Activated CD4-positive, alpha-beta T cell treated with anti-CD3 and anti-CD28 coated beads, Interleukin-2, amount 50 U/mL, for 24 hours (primary cell): ENCODE results near the gene NOTCH4.

Experiments used
- DNase-seq, 2 donors: peaks; one replicate each; pipeline ENCODE4 v3.0.0-alpha.2; 2020; ENCODE audit warnings: low read depth in 1 of 2, low spot score in 1 of 2

Gene NOTCH4

GRCh38 chr6:32167154-32167760 is 56.6 kb downstream of the NOTCH4 start:
- DNase-seq: no peak

- no peak for DNase-seq
These were observed 57.3 kb downstream of the NOTCH4 start for GRCh38 chr6:32166411-32167061.

DNA sequence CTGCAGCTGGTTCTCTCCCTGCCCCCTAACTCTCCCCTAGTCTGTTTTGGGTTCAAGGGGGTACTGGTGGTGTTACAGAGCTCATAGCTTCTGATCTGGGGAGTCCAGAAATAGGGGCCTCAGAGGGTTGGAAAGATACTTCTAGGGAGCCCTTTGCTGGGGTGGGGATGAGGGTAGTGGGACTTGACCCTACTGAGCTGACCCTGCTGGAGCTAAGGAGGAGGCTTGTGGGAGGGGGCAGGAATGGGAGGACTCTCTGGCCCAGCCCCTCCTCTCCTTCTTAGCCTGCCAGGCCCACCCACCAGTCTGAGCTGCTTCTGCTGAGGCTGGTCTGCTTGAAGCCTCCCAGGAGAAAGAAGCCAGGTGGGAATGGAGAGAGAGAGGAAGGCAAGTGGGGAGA is 59.6 kb downstream of the NOTCH4 start, which contains the start of gene EGFL8:
TSS of gene EGFL8 (plus strand) at position 301 of the 400 bp plus-strand sequence. CDS start 1,571 bp downstream, outside the sequence.
- no peak for DNase-seq

DNA sequence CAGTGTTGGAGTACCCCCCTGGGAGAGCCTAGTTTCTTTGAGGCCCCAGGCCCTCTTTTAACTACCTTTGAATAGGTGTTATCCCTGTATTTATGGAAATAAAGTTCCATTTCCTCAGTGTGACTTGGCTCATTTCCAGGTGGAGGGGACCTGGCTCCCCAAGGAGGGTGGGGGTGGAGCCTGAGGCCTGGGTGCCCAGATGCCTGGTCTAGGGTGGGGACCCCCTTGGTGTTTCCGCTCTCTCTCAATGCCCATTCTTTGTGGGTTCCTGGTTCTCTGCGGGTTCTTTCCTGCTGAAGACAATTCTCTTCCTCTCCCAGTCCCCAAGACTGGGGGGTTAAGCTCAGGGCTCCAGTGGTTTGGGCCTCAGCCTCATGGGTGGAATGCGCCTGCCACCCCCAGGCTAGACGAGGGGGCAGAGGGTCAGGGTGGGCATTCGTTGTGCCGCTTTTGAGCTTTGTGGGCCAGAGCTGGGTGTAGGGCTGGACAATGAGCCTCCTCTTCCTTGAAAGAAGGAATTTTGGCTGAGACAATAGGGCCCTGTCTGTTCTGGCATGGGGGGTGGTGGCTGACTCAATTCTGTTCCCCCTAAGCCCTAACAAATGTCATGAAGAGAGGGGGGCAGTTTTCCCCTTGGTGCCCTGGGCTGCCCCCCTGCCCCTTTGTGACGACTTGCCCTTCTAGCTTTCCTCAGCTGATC is 60.2 kb downstream of the NOTCH4 start:
- DNase-seq: no peak

DNA sequence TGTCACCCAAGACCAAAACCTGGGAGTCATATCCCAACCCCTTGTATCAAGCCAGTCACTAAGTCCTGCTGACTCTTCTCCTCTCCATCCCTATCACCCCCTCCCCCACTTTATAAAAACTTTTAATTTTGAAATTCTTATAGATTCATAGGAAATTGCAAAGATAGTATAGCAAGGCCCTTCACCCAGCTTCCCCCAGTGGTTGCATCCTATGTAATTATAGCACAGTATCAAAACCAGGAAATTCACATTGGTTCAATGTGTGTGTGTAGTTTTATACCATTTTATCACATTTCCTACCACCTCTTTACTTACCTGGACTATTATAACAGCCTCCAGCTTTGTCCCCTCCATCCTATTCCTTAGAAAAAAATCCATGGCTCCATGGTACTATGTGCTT is 65.8 kb downstream of the NOTCH4 start:
- DNase-seq: no peak

- DNase-seq: no peak
These were observed 67.0 kb downstream of the NOTCH4 start for GRCh38 chr6:32156891-32157290.

DNA sequence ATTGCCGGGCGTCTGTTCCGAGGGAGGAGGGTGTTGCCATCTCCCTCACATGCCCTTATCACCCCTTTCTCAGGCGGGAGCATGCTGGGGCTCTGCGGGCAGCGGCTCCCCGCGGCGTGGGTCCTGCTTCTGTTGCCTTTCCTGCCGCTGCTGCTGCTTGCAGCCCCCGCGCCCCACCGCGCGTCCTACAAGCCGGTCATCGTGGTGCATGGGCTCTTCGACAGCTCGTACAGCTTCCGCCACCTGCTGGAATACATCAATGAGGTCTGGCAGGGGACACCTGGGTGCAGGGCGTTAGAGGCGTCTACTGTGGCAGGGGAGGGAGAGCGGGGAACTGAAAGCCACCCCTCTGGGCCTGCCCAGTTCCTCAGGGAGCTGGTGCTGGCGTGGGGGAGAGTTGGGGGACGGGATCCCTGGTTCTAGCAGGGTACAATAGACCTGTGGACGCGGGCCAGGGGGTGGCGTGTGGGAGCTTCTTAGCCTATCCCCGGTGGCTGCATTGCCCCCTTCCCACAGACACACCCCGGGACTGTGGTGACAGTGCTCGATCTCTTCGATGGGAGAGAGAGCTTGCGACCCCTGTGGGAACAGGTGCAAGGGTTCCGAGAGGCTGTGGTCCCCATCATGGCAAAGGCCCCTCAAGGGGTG is 69.2 kb downstream of the NOTCH4 start:
- DNase-seq: peak; percentile 37 to 41

- DNase-seq: peak; percentile 41 to 74
These were observed 70.0 kb downstream of the NOTCH4 start, which contains the start of gene PPT2 for GRCh38 chr6:32153564-32154513. Gene PPT2 (plus strand): TSS chr6:32154141. CDS start chr6:32154595, 454 bp downstream.

GRCh38 chr6:32152769-32153563 is 70.9 kb downstream of the NOTCH4 start:
- no peak for DNase-seq

DNA sequence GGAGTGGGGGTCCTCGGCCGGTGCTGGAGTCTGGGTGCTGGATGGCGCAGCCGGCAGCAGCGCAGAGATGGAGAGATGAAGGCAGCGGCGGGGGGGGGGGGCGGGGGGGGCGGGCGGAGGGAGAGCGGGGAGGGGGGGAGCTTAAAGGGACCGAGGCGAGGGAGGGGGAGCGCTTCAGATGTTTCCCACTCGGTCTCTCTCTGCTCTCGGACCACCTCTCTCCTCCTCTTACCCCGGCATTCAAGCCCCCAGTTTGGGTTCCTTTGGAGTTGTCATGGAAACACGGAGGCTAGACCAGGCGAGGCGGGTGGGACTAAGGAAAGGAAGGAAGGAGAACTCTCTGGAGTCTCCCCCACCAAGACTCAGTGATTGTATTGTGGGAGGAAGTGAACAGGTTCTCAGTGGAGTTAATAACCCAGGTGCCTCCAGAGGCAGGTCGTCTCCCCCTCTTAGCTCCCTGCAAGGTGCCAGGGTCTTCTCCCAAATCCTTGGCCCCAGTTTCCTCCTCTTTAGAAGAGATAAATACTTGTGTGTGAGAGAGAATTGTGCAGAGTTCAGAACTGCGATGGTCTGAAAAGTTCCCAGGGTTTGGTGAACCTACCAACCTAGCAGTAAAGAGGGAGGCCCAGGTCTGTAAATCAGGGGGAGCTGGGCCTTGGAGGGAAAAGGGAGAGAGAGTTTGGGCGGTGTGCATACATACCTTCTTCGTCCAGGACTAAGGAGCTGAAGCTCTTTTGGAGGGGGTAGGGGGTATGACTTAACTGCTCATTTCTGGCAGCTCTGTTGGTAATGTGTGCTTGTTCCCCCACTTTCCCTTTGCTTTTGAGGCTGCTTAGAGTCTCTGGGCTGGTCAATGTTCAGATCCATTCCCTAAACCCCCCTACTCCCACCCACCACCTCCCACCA is 71.8 kb downstream of the NOTCH4 start, which contains the start of gene PRRT1:
TSS of gene PRRT1 (minus strand) at position 77 of the 906 bp plus-strand sequence. CDS start 112 bp downstream, outside the sequence.
- DNase-seq: no peak

- DNase-seq: no peak
These were observed 72.5 kb downstream of the NOTCH4 start for GRCh38 chr6:32151181-32151862.

DNA sequence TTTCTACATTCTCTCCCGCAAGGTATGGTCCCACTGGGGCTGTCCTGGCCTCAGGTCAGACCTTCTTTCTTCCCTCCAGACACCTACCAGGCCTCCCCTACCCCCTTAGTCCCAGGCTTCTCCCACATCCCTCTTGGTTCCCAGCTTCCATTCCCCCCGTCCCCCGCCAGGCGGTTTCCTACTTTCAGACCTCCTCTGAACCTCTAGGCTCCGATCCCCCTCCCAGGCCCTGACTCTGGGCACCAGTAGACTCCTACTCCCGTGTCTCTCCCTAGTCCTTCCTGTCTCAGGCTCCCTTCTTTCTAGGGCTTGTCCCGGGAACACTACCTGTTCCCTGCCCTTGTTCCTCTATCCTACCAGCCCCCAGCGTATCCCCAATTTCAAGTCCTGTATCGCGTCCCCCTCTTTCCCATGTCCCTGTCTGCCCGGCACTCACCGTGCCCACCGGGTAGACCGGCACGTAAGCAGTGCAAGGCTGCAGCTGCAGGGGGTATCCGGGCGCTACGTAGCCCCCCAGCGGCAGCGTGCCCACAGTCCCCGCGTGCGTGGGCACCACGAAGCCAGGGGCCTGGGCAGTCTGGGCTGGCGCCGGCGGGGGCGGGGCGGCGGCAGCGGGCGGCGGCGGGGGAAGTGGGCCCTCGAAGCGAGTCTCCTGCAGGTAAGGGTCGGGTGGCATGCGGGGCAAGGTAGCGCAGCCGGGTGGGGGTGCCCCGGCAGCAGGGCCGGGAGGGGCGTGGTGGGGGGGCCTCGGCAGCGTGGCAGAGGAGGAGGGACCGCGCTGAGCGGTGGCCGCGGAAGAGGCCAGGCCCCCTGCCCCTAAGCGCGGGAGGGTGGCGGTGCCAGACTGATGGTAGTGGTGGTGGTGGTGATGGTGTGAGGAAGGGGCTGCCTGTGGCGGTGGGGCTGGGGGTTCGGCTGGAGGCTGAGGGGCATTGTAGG is 73.7 kb downstream of the NOTCH4 start:
- no peak for DNase-seq

GRCh38 chr6:32149092-32149755 is 74.6 kb downstream of the NOTCH4 start:
- DNase-seq: no peak

- peak; percentile 42 to 58 for DNase-seq
These were observed 75.4 kb downstream of the NOTCH4 start for GRCh38 chr6:32148289-32149091.

DNA sequence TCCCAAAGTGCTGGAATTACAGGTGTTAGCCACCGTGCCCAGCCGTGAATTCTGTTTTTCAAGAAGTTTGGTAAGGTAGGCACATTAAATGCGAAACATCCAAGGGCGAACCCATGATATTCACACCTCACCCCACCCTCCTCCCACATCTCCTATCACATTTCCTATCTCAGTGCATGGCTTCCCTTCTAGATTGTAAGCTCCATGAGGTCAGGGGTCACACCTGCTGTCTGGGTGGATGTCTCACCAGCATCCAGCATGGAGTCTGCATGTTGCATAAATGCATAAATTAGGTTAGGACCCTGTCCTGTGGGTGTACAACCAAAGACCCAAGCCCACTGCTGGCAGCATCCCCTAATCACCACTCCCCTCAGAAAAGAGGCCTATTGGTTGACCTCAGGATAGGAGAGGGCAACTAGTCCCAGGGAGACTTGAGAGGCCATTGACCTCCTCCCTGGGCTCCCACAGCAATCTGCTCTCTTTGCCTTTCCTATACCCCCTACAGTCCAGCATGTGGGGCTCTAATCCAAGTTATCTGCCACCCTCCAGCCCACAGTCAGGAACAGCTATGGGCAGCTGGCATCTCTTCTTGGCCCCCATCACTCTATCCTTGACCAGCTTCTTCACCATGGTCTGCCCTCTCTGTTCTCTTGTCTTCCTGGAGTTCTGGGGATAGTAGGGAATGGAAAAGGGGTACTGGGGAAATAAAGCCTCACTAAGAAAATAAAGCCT is 76.3 kb downstream of the NOTCH4 start:
- DNase-seq: no peak
